ENCODE data around the gene SLCO2B1. TPM values are rescaled to one million over a fixed set of nuclear protein-coding genes. Genes with fewer than 3 reads are reported as not detected.
A peak's percentile ranks its signal among the peaks of the same experiment; 100 is the strongest.

The SLCO2B1 gene
- total RNA-seq, 4 donors from 2014 or later: 1.9 to 17.6 (median 5.0) TPM

- intact Hi-C loops (cut with DNase I; ENCODE audit: low total_unique reads): loop anchor here (10.0 kb wide), 1 partner anchor 278 kb away; no protein-coding TSS in a partner anchor
- Histone ChIP-seq H3K36me3 (no peaks in the 10 kb centered on the region), H3K27ac (no peak overlapping the region), H3K9me3 (no peaks in the 10 kb centered on the region), H3K4me1 (no peaks in the 10 kb centered on the region), H3K4me3 (no peak overlapping the region), H3K27me3 (no peaks in the 10 kb centered on the region)
- in situ Hi-C loops (cut with MboI; ENCODE audit: low sequenced_read_pairs in 4 of 4): loop anchor here in 2 of 4 donors (5.0 kb wide), 1 partner anchor 56 kb away; no protein-coding TSS in a partner anchor
- no peak for DNase-seq
- no peak for TF ChIP-seq POLR2A (IDR thresholded peaks at IDR 0.05)
- TF ChIP-seq CTCF (IDR thresholded peaks at IDR 0.05 in 4 of 5, conservative IDR thresholded peaks at IDR 0.05 in 1 of 5): no peak
- ATAC-seq: no peak
These were observed 52.2 kb downstream of the SLCO2B1 start for GRCh38 chr11:75203138-75203537.

GRCh38 chr11:75203641-75204011 lies 52.7 kb downstream of the SLCO2B1 start:
- H3K27ac ChIP-seq: no peak overlapping the region
- no peaks in the 10 kb centered on the region for H3K36me3 ChIP-seq
- no peaks in the 10 kb centered on the region for H3K27me3 ChIP-seq
- no peak for ATAC-seq
- H3K9me3 ChIP-seq: no peaks in the 10 kb centered on the region
- DNase-seq: no peak
- intact Hi-C loops (cut with DNase I; ENCODE audit: low total_unique reads): loop anchor here (10.0 kb wide), 1 partner anchor 279 kb away; no protein-coding TSS in a partner anchor
- no peaks in the 10 kb centered on the region for H3K4me1 ChIP-seq
- in situ Hi-C loops (cut with MboI; ENCODE audit: low sequenced_read_pairs in 4 of 4): loop anchor here in 2 of 4 donors (5.0 kb wide), 1 partner anchor 56 kb away; no protein-coding TSS in a partner anchor
- H3K4me3 ChIP-seq: no peak overlapping the region
- TF ChIP-seq CTCF (IDR thresholded peaks at IDR 0.05 in 4 of 5, conservative IDR thresholded peaks at IDR 0.05 in 1 of 5) (no peak), POLR2A (IDR thresholded peaks at IDR 0.05) (no peak)

- DNase-seq (no peak), ATAC-seq (no peak)
- in situ Hi-C loops (cut with MboI; ENCODE audit: low sequenced_read_pairs in 4 of 4): loop anchor here in 2 of 4 donors (5.0 kb wide), 1 partner anchor 57 kb away; no protein-coding TSS in a partner anchor
- Histone ChIP-seq H3K27ac (no peak overlapping the region), H3K27me3 (no peaks in the 10 kb centered on the region), H3K4me1 (no peaks in the 10 kb centered on the region), H3K9me3 (no peaks in the 10 kb centered on the region), H3K36me3 (no peaks in the 10 kb centered on the region), H3K4me3 (no peak overlapping the region)
- no peak for TF ChIP-seq POLR2A (IDR thresholded peaks at IDR 0.05)
- no peak for TF ChIP-seq CTCF (IDR thresholded peaks at IDR 0.05 in 4 of 5, conservative IDR thresholded peaks at IDR 0.05 in 1 of 5)
- intact Hi-C loops (cut with DNase I; ENCODE audit: low total_unique reads): loop anchor here (10.0 kb wide), 1 partner anchor 279 kb away; no protein-coding TSS in a partner anchor
These were observed 53.2 kb downstream of the SLCO2B1 start for GRCh38 chr11:75204012-75204674.

- peak; percentile 60 to 87 (median 82) for TF ChIP-seq CTCF (IDR thresholded peaks at IDR 0.05 in 4 of 5, conservative IDR thresholded peaks at IDR 0.05 in 1 of 5)
- no peak for TF ChIP-seq POLR2A (IDR thresholded peaks at IDR 0.05)
- H3K27me3 ChIP-seq: no peaks in the 10 kb centered on the region
- no peak overlapping the region for H3K27ac ChIP-seq
- DNase-seq (peak; percentile 49 to 68), ATAC-seq (peak; percentile 81 to 92)
- intact Hi-C loops (cut with DNase I; ENCODE audit: low total_unique reads) (loop anchor here (1.0 to 10.0 kb wide), 3 partner anchors 61 to 280 kb away; no protein-coding TSS in a partner anchor), in situ Hi-C loops (cut with MboI; ENCODE audit: low sequenced_read_pairs in 4 of 4) (loop anchor here in 3 of 4 donors (5.0 kb wide), 1 partner anchor 58 kb away; no protein-coding TSS in a partner anchor)
- no peaks in the 10 kb centered on the region for H3K9me3 ChIP-seq
- no peaks in the 10 kb centered on the region for H3K4me1 ChIP-seq
- no peak overlapping the region for H3K4me3 ChIP-seq
- no peaks in the 10 kb centered on the region for H3K36me3 ChIP-seq
These were observed 54.0 kb downstream of the SLCO2B1 start for GRCh38 chr11:75204685-75205563.

All from gastrocnemius medialis (tissue), 4 donors.